IPS-NIHi7 (cell line): ENCODE results near the gene IGFBP2.
"Not testable (repeated sequence)": the region's sequence is repeated elsewhere in the genome, so short reads cannot be mapped to it uniquely, and the experiment has no call there.

Experiments
- DNase-seq: peaks from one replicate; pipeline ENCODE4 v3.0.0; 2012; ENCODE audit warnings: mixed read lengths; ENCODE audit errors: extremely low spot score

IGFBP2 gene, protein sequence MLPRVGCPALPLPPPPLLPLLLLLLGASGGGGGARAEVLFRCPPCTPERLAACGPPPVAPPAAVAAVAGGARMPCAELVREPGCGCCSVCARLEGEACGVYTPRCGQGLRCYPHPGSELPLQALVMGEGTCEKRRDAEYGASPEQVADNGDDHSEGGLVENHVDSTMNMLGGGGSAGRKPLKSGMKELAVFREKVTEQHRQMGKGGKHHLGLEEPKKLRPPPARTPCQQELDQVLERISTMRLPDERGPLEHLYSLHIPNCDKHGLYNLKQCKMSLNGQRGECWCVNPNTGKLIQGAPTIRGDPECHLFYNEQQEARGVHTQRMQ

GRCh38 chr2:216632952-216633615, at the start of gene IGFBP2:
Gene IGFBP2, plus strand, starts transcription at chr2:216633420. Its CDS starts 104 bp downstream, at chr2:216633524.
- peak; percentile 89 for DNase-seq

- no peak for DNase-seq
Observed at GRCh38 chr2:216583606-216584005, 49.6 kb upstream of the IGFBP2 start.

DNA sequence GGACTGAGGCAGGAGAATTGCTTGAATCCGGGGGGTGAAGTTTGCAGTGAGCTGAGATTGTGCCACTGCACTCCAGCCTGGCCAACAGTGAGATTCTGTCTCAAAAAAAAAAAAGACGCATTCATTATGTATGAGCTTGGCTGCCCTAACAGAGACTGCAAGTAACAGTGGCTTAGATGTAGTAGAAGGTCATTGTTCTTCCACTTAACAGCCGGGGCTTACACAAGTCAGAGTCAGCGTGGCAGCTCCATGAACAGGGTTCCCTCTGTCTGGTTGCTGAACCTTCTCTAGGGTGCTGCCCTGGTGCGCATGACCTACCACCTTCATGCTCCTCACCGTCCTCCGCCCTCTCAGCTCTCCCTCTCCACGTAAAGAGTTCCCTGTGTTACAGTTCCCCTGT, 49.1 kb upstream of the IGFBP2 start:
- DNase-seq: no peak

DNA sequence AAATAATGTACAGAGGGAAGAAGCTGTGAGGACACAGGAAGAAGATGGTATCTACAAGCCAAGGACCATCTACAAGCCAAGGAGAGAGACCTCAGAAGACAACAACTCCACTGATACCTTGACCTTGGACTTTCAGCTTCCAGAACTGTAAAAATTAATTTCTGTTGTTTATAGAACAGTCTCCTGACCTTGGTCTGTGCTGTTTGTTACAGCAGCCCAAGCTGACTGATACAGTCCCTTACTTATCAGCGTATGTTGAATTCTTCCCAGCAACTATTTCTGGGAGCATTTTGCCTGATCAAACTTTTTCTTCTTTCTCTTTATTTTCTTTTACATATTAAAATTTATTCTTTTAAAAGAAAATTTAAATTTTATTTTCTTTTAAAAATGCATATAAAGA, 47.8 kb upstream of the IGFBP2 start:
- no peak for DNase-seq

DNA sequence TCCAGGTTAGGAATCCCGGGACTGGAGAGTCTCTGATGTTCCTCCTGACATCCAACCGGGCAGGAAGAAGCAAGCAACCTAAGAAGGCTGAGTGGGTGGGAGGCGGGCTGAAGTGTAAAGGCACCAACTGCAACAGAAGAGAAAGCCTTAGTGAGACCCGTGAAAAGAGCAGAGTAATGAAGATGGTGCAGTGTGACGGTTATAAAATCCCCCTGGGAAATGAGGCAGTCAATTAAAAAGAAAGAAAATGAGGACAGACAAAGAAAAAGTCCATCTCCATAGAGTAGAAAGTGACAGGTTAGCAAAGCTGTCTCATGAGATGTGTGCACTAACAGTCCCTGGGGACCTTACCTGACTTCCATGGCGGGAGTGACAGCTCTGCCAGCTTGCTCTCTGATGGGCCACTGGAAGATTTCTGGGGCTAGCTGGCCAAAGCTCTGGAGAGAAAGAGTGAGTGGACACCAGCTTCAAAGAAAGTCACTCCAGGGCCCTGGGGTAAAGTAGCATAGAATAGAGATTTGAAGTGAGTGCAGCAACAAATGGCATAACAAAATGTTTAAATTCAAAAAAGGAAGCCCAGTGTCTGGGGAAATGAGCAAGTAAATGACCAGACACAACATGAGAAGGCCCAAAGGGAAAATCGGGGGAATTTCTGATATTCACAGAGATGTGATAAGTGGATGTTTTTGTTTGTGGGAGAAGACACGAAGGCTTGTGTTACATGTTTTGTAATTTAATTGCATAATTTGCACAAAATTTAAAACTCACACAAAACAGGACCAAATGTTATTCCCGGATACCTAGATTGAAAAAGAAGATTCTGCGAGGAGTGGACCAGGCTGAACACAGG, 44.1 kb upstream of the IGFBP2 start:
- no peak for DNase-seq

GRCh38 chr2:216589791-216590190, 43.4 kb upstream of the IGFBP2 start:
- DNase-seq: no peak

- DNase-seq: peak; percentile 62
Observed at GRCh38 chr2:216590780-216591179, 42.4 kb upstream of the IGFBP2 start.

GRCh38 chr2:216591480-216591879, 41.7 kb upstream of the IGFBP2 start:
- DNase-seq: no peak

DNA sequence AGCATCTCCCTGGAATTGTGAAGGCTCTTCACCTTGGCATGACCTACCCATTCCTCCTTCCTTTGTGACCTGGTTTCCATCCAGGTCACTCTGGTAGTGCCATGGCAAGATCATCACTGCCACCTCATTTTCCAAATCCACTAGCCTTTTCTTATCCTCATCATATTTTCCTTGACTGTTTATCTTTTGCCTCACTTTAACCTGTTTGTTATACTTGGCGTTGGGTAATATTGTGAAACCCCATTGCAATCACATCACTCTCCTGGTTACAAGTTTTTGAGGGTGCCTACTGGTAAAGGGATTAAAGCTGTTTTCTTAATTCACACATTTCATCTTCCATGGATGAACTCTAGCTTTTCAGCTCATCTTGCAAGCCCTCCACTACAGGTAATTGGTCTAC, 39.1 kb upstream of the IGFBP2 start:
- no peak for DNase-seq

DNA sequence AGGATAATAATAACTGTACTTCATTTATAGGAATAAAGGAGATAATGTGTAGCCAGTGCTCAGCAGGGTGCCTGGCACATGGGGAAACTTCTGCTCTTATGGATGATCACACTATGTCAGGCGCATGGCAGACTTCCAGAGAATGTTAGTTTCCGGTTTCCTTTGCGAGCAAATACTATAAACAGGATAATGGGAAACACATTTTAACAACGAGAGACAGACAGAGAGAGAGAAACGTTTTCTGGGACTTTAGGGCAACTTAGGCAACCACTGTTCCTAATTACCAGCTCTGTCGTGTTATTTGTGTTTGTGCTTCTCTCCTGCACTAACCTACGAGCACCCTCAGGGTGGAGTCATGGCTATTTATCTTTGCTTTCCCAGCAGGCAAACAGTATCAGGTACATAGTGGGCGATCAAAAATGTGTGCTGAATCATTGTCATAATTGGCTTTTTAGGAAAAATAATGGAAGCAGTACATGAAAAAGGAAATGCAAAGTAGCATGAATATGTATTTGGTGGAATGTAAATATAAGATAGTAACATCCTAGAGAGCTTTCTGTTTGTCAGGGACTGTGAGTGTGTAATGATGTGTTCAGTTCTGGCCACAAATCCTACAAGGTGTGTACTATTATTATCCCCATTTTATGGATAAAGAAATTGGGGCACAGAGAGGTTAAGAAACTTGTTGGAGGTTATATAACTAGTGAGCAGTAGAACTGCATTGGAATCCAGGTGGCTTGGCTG, 36.8 kb upstream of the IGFBP2 start:
- no peak for DNase-seq

- no peak for DNase-seq
Observed at GRCh38 chr2:216596980-216597509, 36.2 kb upstream of the IGFBP2 start.

DNA sequence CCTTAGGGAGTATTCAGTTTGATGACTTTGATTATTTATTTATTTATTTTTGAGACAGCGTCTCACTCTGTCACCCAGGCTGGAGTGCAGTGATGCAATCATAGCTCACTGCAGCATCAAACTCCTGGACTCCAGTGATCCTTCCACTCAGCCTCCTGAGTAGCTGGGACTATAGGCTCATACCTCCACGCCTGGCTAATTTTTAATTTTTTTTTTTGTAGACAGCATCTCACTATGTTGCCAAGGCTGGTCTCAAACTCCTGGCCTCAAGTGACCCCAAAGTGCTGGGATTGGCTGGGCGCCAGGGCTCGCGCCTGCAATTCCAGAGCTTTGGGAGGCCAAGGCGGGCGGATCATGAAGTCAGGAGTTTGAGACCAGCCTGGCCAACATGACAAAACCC, 35.4 kb upstream of the IGFBP2 start:
- DNase-seq: not testable (repeated sequence)

DNA sequence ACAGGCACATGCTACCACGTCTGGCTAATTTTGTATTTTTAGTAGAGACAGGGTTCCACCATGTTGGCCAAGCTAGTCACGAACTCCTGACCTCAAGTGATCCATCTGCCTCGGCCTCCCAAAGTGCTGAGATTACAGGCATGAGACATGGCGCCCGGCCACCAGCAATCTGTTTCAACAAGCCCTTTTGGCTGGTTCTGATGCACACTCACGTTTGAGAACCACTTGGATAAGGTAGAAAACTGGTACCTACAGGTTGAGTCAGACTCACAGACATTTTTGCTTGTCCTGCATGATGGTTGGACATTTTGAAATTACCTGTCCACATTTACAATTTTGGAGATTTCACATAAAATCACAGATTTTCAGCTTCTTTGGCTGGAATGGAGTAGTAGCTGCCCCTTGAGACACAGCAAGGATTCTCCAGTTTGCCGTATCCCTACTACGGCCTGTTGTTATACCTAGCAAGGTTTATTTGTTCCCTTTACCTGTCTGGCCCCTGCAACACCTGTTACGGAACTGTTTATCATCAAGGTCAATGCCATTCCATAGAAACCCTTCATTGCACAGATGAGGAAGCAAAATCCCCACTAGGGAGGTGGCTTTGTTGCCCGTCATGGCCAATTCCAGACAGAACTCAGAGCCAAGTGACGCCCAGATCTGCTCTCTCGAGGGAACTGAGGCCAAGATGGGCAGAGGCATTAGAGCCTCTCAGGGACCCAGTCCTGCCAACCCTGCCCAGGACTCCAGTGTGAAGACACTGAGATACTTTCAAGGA, 31.4 kb upstream of the IGFBP2 start:
- no peak for DNase-seq

- DNase-seq: no peak
Observed at GRCh38 chr2:216603010-216603883, 30.0 kb upstream of the IGFBP2 start.

- DNase-seq: no peak
Observed at GRCh38 chr2:216603884-216604245, 29.4 kb upstream of the IGFBP2 start.

- DNase-seq: no peak
Observed at GRCh38 chr2:216604458-216604857, 28.8 kb upstream of the IGFBP2 start.

DNA sequence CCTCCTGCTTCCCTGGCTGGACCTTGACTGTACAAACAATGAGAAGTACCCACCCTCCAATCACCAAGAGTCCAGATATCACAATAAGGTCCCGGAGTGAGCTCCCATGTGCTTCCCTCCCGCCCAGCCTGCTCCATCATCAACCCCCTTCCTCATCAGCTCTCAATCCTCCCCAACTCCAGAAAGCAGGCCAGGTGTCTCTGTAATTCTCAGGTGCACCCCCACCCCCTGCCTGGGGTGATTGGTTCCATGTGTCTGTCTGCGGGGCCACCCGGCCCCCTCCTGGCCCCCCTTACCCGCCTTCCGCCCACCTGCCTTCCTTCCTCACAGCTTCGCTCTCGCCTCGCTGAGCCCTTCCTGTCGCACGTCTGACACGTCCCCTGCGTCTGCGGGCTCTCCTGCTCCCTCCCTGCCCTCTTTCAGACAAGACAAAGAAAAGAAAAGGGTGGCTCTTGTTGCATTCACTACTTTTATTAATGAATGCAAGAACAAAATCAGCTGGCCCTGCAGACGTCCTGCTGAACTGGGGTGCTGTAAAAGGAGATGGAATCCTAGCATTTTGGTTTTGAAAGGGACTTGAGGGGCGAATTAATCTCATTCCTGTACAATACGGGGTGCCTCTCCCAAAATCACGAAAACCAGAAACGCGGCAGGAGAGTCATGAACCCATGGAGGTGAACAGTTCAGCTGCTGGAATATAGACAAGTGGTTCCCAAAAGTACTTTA, 26.5 kb upstream of the IGFBP2 start:
- peak; percentile 76 for DNase-seq

- DNase-seq: no peak
Observed at GRCh38 chr2:216607277-216607560, 26.0 kb upstream of the IGFBP2 start.

GRCh38 chr2:216608525-216608924, 24.7 kb upstream of the IGFBP2 start:
- no peak for DNase-seq
